ENCODE results near the gene CCDC88C. TPM values are rescaled to one million over a fixed set of nuclear protein-coding genes. Genes with fewer than 3 reads are reported as not detected.
"Not testable (repeated sequence)": the region's sequence is repeated elsewhere in the genome, so short reads cannot be mapped to it uniquely, and the experiment has no call there.

CCDC88C gene
- polyA plus RNA-seq (2013, experiment 1 of 2; ENCODE audit: insufficient read length) = 0.91 TPM
- 0.97 TPM for polyA plus RNA-seq (2013, experiment 2 of 2; ENCODE audit: insufficient read length)

GRCh38 chr14:91417120-91417982, at the start of gene CCDC88C:
CCDC88C (minus strand) TSS chr14:91417820; CDS start chr14:91417690, 130 bp downstream.
- peak; percentile 29 for DNase-seq

GRCh38 chr14:91466192-91466591, 48.6 kb upstream of the CCDC88C start:
- no peak for DNase-seq

GRCh38 chr14:91464615-91465205, 47.1 kb upstream of the CCDC88C start:
- DNase-seq = no peak

GRCh38 chr14:91458612-91459011, 41.0 kb upstream of the CCDC88C start:
- DNase-seq = no peak

- DNase-seq = no peak
These were observed 38.7 kb upstream of the CCDC88C start for GRCh38 chr14:91456283-91456682.

GRCh38 chr14:91454580-91454979, 37.0 kb upstream of the CCDC88C start:
- no peak for DNase-seq

- DNase-seq = no peak
These were observed 36.5 kb upstream of the CCDC88C start for GRCh38 chr14:91454155-91454554.

GRCh38 chr14:91453744-91454143, 36.1 kb upstream of the CCDC88C start:
- no peak for DNase-seq

GRCh38 chr14:91444335-91445020, 26.9 kb upstream of the CCDC88C start:
- no peak for DNase-seq

GRCh38 chr14:91439345-91439744, 21.7 kb upstream of the CCDC88C start:
- DNase-seq = no peak

- no peak for DNase-seq
These were observed 21.2 kb upstream of the CCDC88C start for GRCh38 chr14:91438845-91439244.

GRCh38 chr14:91436266-91436665, 18.6 kb upstream of the CCDC88C start:
- DNase-seq = not testable (repeated sequence)

GRCh38 chr14:91429385-91429784, 11.8 kb upstream of the CCDC88C start:
- DNase-seq = no peak

- DNase-seq = not testable (repeated sequence)
These were observed 11.3 kb upstream of the CCDC88C start for GRCh38 chr14:91428931-91429330.

GRCh38 chr14:91425531-91425944, 7.9 kb upstream of the CCDC88C start:
- DNase-seq = not testable (repeated sequence)

- DNase-seq = no peak
These were observed 7.4 kb upstream of the CCDC88C start for GRCh38 chr14:91424813-91425530.

- peak; percentile 39 for DNase-seq
These were observed 3.1 kb upstream of the CCDC88C start for GRCh38 chr14:91420686-91421085.

GRCh38 chr14:91419451-91419850, 1.8 kb upstream of the CCDC88C start:
- no peak for DNase-seq

- DNase-seq = no peak
These were observed 1.4 kb upstream of the CCDC88C start for GRCh38 chr14:91419044-91419397.

GRCh38 chr14:91418387-91419043, 895 bp upstream of the CCDC88C start:
- peak; percentile 48 for DNase-seq

- peak; percentile 15 for DNase-seq
These were observed 365 bp upstream of the CCDC88C start for GRCh38 chr14:91417983-91418386.

- no peak for DNase-seq
These were observed 888 bp downstream of the CCDC88C start for GRCh38 chr14:91416744-91417119.

All from fibroblast of skin of back (primary cell).